Dermis blood vessel endothelial cell (primary cell): Measurements from ENCODE around the gene PTGER1. TPM values are rescaled to one million over a fixed set of nuclear protein-coding genes. Genes with fewer than 3 reads are reported as not detected.

ENCODE experiments used
- DNase-seq: peaks from one replicate; pipeline ENCODE4 v3.0.0; 2010
- total RNA-seq: library from RNA; depleted of rRNA; stranded (reverse); fragments of >200 nt; gene quantifications from 2 replicates; pipeline ENCODE4 v1.2.3, GENCODE V29; 2014

The PTGER1 gene
- total RNA-seq, 1 donor from 2014 or later: 0.17 TPM

- DNase-seq: no peak
These were observed 33.9 kb downstream of the PTGER1 start for GRCh38 chr19:14441041-14441938.

- DNase-seq: peak; percentile 44
These were observed 35.1 kb downstream of the PTGER1 start for GRCh38 chr19:14440049-14440448.

GRCh38 chr19:14439014-14439413 is 36.1 kb downstream of the PTGER1 start:
- peak; percentile 19 for DNase-seq

GRCh38 chr19:14437578-14438140 is 37.5 kb downstream of the PTGER1 start:
- no peak for DNase-seq

GRCh38 chr19:14435320-14436050 is 39.7 kb downstream of the PTGER1 start:
- no peak for DNase-seq

GRCh38 chr19:14434543-14435319 is 40.4 kb downstream of the PTGER1 start:
- DNase-seq: peak; percentile 81

- peak; percentile 27 for DNase-seq
These were observed 41.3 kb downstream of the PTGER1 start for GRCh38 chr19:14433554-14434501.

GRCh38 chr19:14432791-14433553 is 42.2 kb downstream of the PTGER1 start, which contains the start of gene PKN1:
PKN1 (plus strand) TSS chr19:14433306; CDS start chr19:14433522, 216 bp downstream.
- peak; percentile 50 for DNase-seq

GRCh38 chr19:14430712-14431111 is 44.4 kb downstream of the PTGER1 start:
- no peak for DNase-seq

- no peak for DNase-seq
These were observed 46.2 kb downstream of the PTGER1 start for GRCh38 chr19:14428882-14429416.

GRCh38 chr19:14427461-14427860 is 47.7 kb downstream of the PTGER1 start:
- no peak for DNase-seq

GRCh38 chr19:14425696-14426138 is 49.4 kb downstream of the PTGER1 start:
- no peak for DNase-seq

Other genes starting within 250 kb of the PTGER1 start
- gene ADGRE5, start 93.9 kb downstream of the PTGER1 start, total RNA-seq: 5.3 and 12.7 TPM in 2 replicates
- gene DDX39A, start 56.0 kb downstream of the PTGER1 start, total RNA-seq: 104 and 123 TPM in 2 replicates
- gene PKN1, start 42.0 kb downstream of the PTGER1 start, total RNA-seq: 282 and 439 TPM in 2 replicates
- gene GIPC1, start 20.8 kb upstream of the PTGER1 start, total RNA-seq: 175 and 182 TPM in 2 replicates
- 29.5 and 39.5 TPM in 2 replicates for gene DNAJB1, start 43.0 kb upstream of the PTGER1 start, total RNA-seq
- gene TECR, start 54.2 kb upstream of the PTGER1 start, total RNA-seq: 17.0 and 25.5 TPM in 2 replicates
- 199 and 268 TPM in 2 replicates for gene NDUFB7, start 96.7 kb upstream of the PTGER1 start, total RNA-seq
- not detected in 2 replicates for gene CLEC17A, start 107.7 kb upstream of the PTGER1 start, total RNA-seq
- not detected in 2 replicates for gene ADGRE3, start 199.5 kb upstream of the PTGER1 start, total RNA-seq
- gene ZNF333, start 214.7 kb upstream of the PTGER1 start, total RNA-seq: 6.6 and 16.2 TPM in 2 replicates